HG03558 (cell line): ENCODE results near the gene DEGS1.

Source experiments
- ATAC-seq: cut with Tn5 transposase; IDR thresholded peaks from one replicate; pipeline ENCODE4 v1.9.1; 2021; ENCODE audit warnings: moderate number of reproducible peaks; ENCODE audit not compliant: unreplicated experiment; ENCODE audit errors: extremely low read depth

The DEGS1 gene

GRCh38 chr1:224211206-224211962 is 28.3 kb downstream of the DEGS1 start:
- ATAC-seq, result no peak

- no peak for ATAC-seq
These were observed 29.6 kb downstream of the DEGS1 start for GRCh38 chr1:224212618-224213061.

- no peak for ATAC-seq
These were observed 30.5 kb downstream of the DEGS1 start for GRCh38 chr1:224213438-224214119.

- ATAC-seq, result no peak
These were observed 33.3 kb downstream of the DEGS1 start for GRCh38 chr1:224216382-224216781.

- no peak for ATAC-seq
These were observed 34.9 kb downstream of the DEGS1 start for GRCh38 chr1:224217655-224218623.

- ATAC-seq, result no peak
These were observed 36.1 kb downstream of the DEGS1 start for GRCh38 chr1:224219011-224219611.

GRCh38 chr1:224219612-224220059 is 36.6 kb downstream of the DEGS1 start:
- ATAC-seq, result no peak

GRCh38 chr1:224223819-224224714 is 41.0 kb downstream of the DEGS1 start:
- ATAC-seq, result no peak

DNA sequence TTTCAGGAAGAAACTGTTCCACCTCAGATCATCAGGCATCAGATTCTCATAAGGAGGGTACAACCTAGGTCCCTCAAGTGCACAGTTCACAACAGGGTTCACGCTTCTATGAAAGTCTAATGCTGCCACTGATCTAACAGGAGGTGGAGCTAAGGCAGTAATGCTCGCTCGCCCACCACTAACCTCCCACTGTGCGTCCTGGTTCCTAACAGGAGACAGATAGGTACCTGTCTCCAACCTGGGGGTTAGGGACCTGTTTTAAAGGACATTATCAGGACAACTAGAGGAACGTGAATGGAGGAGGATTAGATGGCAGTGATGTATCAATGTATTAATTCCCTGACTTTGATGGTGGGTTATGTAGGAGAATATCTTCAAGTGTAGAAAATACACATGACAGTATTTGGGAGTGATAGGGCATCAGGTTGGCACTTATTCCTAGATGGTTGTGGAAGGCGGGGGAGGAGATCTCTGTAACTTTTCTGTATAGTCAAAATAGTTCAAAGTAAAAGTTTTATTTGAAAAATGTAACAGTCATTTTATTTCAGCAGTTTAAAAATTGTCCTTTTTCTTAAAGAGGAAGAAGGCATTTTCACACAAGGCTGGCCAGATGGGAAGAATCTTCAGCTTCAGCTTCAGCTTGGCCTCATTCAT is 43.9 kb downstream of the DEGS1 start:
- ATAC-seq, result no peak

DNA sequence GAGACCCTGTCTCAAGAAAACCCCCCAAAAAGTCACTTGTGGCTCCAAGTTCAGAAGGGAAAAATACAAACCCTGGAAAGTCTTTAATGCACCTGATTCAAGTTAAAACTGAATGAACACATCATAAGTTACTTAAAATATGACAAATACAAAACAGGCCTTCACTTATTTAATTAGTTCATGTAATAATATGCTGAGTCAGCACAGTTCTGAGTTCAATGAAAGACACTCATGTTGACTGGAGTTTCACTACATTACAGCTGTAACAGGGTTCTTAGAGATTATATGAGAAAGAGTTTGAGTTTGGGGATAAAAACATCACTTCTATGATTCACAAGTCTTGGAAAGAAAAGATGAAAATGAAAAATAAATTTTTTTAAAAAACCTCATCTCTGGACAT is 51.0 kb downstream of the DEGS1 start:
- ATAC-seq, result no peak

- no peak for ATAC-seq
These were observed 52.9 kb downstream of the DEGS1 start for GRCh38 chr1:224235813-224236493.

- no peak for ATAC-seq
These were observed 54.3 kb downstream of the DEGS1 start for GRCh38 chr1:224237119-224237881.

GRCh38 chr1:224238212-224238611 is 55.2 kb downstream of the DEGS1 start:
- ATAC-seq, result no peak

- no peak for ATAC-seq
These were observed 55.7 kb downstream of the DEGS1 start for GRCh38 chr1:224238756-224239155.
